Aorta (tissue), 5 donors: ENCODE results near the gene SPATA16. TPM values are rescaled to one million over a fixed set of nuclear protein-coding genes. Genes with fewer than 3 reads are reported as not detected.

ENCODE experiments used
- ATAC-seq: fragments of 200-7000 bp; cut with Tn5 transposase; one replicate; pipeline ENCODE4 v1.9.1; 2022; ENCODE audit warnings: moderate library complexity; ENCODE audit not compliant: low FRiP score
- DNase-seq, 2 donors: peaks; one replicate each; pipeline ENCODE4 v3.0.0-alpha.2; 2020
- H3K27ac ChIP-seq, 2 donors: one replicate each; pipeline ENCODE4 v1.5.1; 2013; ENCODE audit warnings: low read length in 2 of 2, mild to moderate bottlenecking in 2 of 2, moderate library complexity in 2 of 2, control low read depth in 1 of 2, inconsistent platforms in 1 of 2, low read depth in 1 of 2
- H3K27me3 ChIP-seq, 2 donors: one replicate each; pipeline ENCODE4 v1.6.1; 2013; ENCODE audit warnings: control low read depth in 1 of 2, low read length in 1 of 2, mild to moderate bottlenecking in 1 of 2, moderate library complexity in 1 of 2; ENCODE audit not compliant: insufficient read depth in 2 of 2, control insufficient read depth in 1 of 2
- H3K36me3 ChIP-seq, 2 donors: one replicate each; pipeline ENCODE4 v1.6.1; 2013; ENCODE audit warnings: control low read depth in 1 of 2, low read length in 1 of 2, mild to moderate bottlenecking in 1 of 2; ENCODE audit not compliant: insufficient read depth in 2 of 2, control insufficient read depth in 1 of 2
- H3K4me1 ChIP-seq, 2 donors: one replicate each; pipeline ENCODE4 v1.6.1; 2013; ENCODE audit warnings: low read length in 2 of 2, control low read depth in 1 of 2, mild to moderate bottlenecking in 1 of 2, moderate library complexity in 1 of 2; ENCODE audit not compliant: insufficient read depth in 2 of 2, control insufficient read depth in 1 of 2
- H3K4me3 ChIP-seq, 2 donors: one replicate each; pipeline ENCODE4 v1.5.1; 2013; ENCODE audit warnings: low read length in 2 of 2, control low read depth in 1 of 2, mild to moderate bottlenecking in 1 of 2
- H3K9me3 ChIP-seq: one replicate; pipeline ENCODE4 v1.6.1; 2013; ENCODE audit warnings: mild to moderate bottlenecking, low read length; ENCODE audit not compliant: control insufficient read depth
- WGBS, 2 donors: extraction: QIAGEN DNeasy Blood & Tissue Kit; methylation state at CpG; one replicate each; pipeline ENCODE4 v1.1.7; 2013; 5-methylcytosine and 5-hydroxymethylcytosine counted together
- intact Hi-C, 2 donors: fragments of 100-400 bp; cut with DNase I; formaldehyde crosslinking; loops; one replicate each; pipeline versions ENCODE4 v1.14.2 to v1.15.0; 2022
- polyA plus RNA-seq, 2 donors: library from polyadenylated mRNA; stranded (reverse); fragments of 200-250 nt; gene quantifications; one replicate each; pipeline ENCODE4 v1.2.3, GENCODE V29; 2013
- total RNA-seq, 2 donors: library from RNA; stranded (reverse); fragmentation: NEBNext Ultra II Directional; extraction: Animal tissue kit (Norgen Biotek cat#: 25700); gene quantifications; one replicate each; pipeline ENCODE4 v1.2.1, GENCODE V29; 2021
- donor health status: healthy with polysubstance abuse.
- donor health status: Bipolar disorder and iron deficiency.
- donor health status: DM: no; HTN: no; CAD: no.
- donor health status: DM: no; HTN: no; CAD: no.
- donor health status: DM: yes; HTN: yes; CAD: no.

The SPATA16 gene
- total and polyA plus RNA-seq, 4 donors: not detected

GRCh38 chr3:172931746-172932285 lies 209.2 kb downstream of the SPATA16 start:
- Histone ChIP-seq H3K27me3 (no peaks in the 10 kb centered on the region), H3K4me1 (no peaks in the 10 kb centered on the region), H3K27ac (no peak overlapping the region), H3K9me3 (no peaks in the 10 kb centered on the region), H3K36me3 (no peaks in the 10 kb centered on the region), H3K4me3 (no peak overlapping the region)
- intact Hi-C loops: no loop called here
- DNase-seq: no peak
- no peak for ATAC-seq

- H3K4me3 ChIP-seq: no peak overlapping the region
- 65 to 68% methylated on average over 1 of the region's 1 CpG for WGBS, 2 donors
- intact Hi-C loops: no loop called here
- DNase-seq (no peak), ATAC-seq (no peak)
- no peaks in the 10 kb centered on the region for H3K9me3 ChIP-seq
- no peaks in the 10 kb centered on the region for H3K4me1 ChIP-seq
- no peak overlapping the region for H3K27ac ChIP-seq
- no peaks in the 10 kb centered on the region for H3K36me3 ChIP-seq
- H3K27me3 ChIP-seq: no peaks in the 10 kb centered on the region
These were observed 211.6 kb downstream of the SPATA16 start for GRCh38 chr3:172929451-172929850.

GRCh38 chr3:172924546-172924945 lies 216.5 kb downstream of the SPATA16 start:
- Histone ChIP-seq H3K27me3 (no peaks in the 10 kb centered on the region), H3K27ac (no peak overlapping the region), H3K4me1 (no peaks in the 10 kb centered on the region), H3K36me3 (no peaks in the 10 kb centered on the region), H3K9me3 (no peaks in the 10 kb centered on the region), H3K4me3 (no peak overlapping the region)
- 69 to 79% methylated on average over 3 of the region's 3 CpGs for WGBS, 2 donors
- intact Hi-C loops: no loop called here
- DNase-seq (no peak), ATAC-seq (no peak)

- H3K9me3 ChIP-seq: no peaks in the 10 kb centered on the region
- no peak overlapping the region for H3K27ac ChIP-seq
- intact Hi-C loops: no loop called here
- 89 to 90% methylated on average over 2 of the region's 2 CpGs for WGBS, 2 donors
- ATAC-seq: no peak
- no peak overlapping the region for H3K4me3 ChIP-seq
- H3K36me3 ChIP-seq: no peaks in the 10 kb centered on the region
- H3K4me1 ChIP-seq: peaks cover 0 to 2% of the 10 kb centered on the region in 2 donors
- DNase-seq: no peak
- peaks cover 0 to 2% of the 10 kb centered on the region in 2 donors for H3K27me3 ChIP-seq
These were observed 221.7 kb downstream of the SPATA16 start for GRCh38 chr3:172919297-172919683.

GRCh38 chr3:172918568-172919296 lies 222.3 kb downstream of the SPATA16 start:
- peaks cover 0 to 2% of the 10 kb centered on the region in 2 donors for H3K27me3 ChIP-seq
- 6 to 8% methylated on average over 3 of the region's 3 CpGs for WGBS, 2 donors
- peaks cover 0 to 2% of the 10 kb centered on the region in 2 donors for H3K4me1 ChIP-seq
- ATAC-seq: no peak
- intact Hi-C loops: no loop called here
- H3K27ac ChIP-seq: no peak overlapping the region
- H3K9me3 ChIP-seq: no peaks in the 10 kb centered on the region
- no peak for DNase-seq
- no peak overlapping the region for H3K4me3 ChIP-seq
- H3K36me3 ChIP-seq: no peaks in the 10 kb centered on the region

GRCh38 chr3:172918165-172918564 lies 222.9 kb downstream of the SPATA16 start:
- no peak overlapping the region for H3K4me3 ChIP-seq
- no peaks in the 10 kb centered on the region for H3K36me3 ChIP-seq
- no peak overlapping the region for H3K27ac ChIP-seq
- no peaks in the 10 kb centered on the region for H3K9me3 ChIP-seq
- no peak for DNase-seq
- intact Hi-C loops: no loop called here
- peak; percentile 28 for ATAC-seq
- 4 to 6% methylated on average over 3 of the region's 3 CpGs for WGBS, 2 donors
- H3K27me3 ChIP-seq: peaks cover 0 to 2% of the 10 kb centered on the region in 2 donors
- H3K4me1 ChIP-seq: peaks cover 0 to 2% of the 10 kb centered on the region in 2 donors

- peaks cover 0 to 2% of the 10 kb centered on the region in 2 donors for H3K4me1 ChIP-seq
- no peaks in the 10 kb centered on the region for H3K9me3 ChIP-seq
- H3K27ac ChIP-seq: no peak overlapping the region
- H3K36me3 ChIP-seq: no peaks in the 10 kb centered on the region
- DNase-seq (no peak), ATAC-seq (no peak)
- 51 to 70% methylated on average over 1 of the region's 1 CpG for WGBS, 2 donors
- intact Hi-C loops: no loop called here
- peaks cover 0 to 2% of the 10 kb centered on the region in 2 donors for H3K27me3 ChIP-seq
- H3K4me3 ChIP-seq: no peak overlapping the region
These were observed 225.0 kb downstream of the SPATA16 start for GRCh38 chr3:172915911-172916514.

DNA sequence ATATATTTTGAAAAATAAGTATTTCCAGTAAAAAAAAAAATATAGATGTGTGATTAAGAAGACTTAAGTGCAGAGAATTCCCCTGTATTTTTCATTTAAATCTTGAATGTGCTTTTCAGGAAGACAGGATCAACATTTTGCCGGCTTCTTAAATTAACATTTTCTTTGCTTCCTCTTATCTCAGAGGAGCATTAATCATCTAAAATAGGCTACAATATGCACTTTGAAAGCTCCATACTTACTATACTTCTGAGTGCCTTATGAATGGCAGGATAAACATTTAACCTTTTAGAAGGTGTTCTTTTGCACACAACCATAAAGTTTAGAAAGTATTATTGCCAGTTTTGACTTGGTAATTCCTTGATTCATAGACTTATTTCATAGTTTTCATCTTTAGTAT lies 226.2 kb downstream of the SPATA16 start:
- H3K9me3 ChIP-seq: no peaks in the 10 kb centered on the region
- no peak overlapping the region for H3K27ac ChIP-seq
- H3K4me1 ChIP-seq: peaks cover 0 to 2% of the 10 kb centered on the region in 2 donors
- H3K36me3 ChIP-seq: no peaks in the 10 kb centered on the region
- intact Hi-C loops: no loop called here
- DNase-seq (no peak), ATAC-seq (no peak)
- WGBS, 2 donors: 9 to 15% methylated on average over 1 of the region's 1 CpG
- no peak overlapping the region for H3K4me3 ChIP-seq
- peaks cover 0 to 2% of the 10 kb centered on the region in 2 donors for H3K27me3 ChIP-seq
